ACHN (cell line): ENCODE results near the gene ANKRD28.

ENCODE experiments used
- DNase-seq: peaks from one replicate; pipeline ENCODE4 v3.0.0-alpha.2; 2015
- in situ Hi-C: cut with HindIII; loops from 2 replicates; pipeline ENCODE4 v1.10.0; 2017; ENCODE audit warnings: low sequenced_read_pairs, low pct_ligation_motif_present, low pct_unique_long_range_greater_than_20kb

The ANKRD28 gene

DNA sequence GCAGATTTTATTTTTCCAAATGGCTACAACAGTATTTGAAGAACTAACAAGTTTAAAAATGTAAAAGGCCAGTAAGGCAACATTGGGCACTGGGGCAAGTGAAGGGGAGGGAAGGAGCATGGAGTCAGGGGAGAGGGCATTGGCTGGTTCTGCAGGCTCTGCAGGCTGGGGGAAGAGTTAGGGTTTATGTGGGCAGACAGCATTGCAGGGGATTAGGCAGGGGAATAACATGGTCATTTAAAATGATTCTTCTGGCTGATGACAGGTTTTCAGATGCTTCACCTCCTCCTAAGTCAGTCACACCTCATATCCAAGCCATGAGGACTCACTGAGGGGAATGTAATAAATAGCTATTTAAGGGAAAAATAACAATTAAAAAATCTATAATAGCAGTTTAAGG is 143.7 kb downstream of the ANKRD28 start:
- no peak for DNase-seq
- in situ Hi-C loops: no loop called here

DNA sequence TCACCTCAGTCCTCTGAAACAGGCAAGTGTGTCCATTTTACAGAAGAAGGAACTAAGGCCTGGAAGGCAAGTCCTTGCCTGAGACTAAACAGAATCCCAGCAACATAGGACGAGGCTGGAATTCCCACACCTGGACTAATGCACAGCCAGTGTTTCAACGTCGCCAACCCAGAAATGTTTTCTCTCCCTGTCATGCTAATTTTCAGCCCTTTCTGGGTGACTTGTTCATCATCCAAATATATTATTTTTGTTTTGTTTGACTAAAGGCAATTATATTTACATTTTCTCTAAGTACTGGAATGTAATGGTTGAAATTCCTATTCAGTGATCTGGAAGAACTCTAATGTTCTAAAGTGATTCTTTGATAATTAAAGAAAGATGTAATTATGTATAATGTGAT is 144.5 kb downstream of the ANKRD28 start:
- in situ Hi-C loops: no loop called here
- no peak for DNase-seq

DNA sequence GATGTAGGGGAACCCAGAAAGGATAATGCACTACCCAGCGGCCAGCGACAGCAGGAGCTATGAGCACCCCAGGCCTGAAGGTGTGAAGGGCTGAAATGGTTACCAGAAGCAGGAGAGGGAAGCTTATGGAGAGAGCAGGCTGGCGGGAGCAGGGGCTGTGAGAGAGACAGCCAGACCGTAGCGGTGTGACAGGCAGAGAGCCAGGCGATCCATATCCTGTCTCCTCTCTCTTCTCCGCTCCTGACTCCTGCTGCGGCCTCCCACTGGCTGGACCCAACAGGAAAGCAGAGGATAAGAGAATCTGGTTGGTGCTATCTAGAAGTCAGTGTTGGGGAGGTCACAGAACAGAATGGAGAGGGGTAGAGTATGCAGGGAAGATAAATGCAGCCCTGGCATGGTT is 146.4 kb downstream of the ANKRD28 start:
- DNase-seq: no peak
- in situ Hi-C loops: no loop called here

DNA sequence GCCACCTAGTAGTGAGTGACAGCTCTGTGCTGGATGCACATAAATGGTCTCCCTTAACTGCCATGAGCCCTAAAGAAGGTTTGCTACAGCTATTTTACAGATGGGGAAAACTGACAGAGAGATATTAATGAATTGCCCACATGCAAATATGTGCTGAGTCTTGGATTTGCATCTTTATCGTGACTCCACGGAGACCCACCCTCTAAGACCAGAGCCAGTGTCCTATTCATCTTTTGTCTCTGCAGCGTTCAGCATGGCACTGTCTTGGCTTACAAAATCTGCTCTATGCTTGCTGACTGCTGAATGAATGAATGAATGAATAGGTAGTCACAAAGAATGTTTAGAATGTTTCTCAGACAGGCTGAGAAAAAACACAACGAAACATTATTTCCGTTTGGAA is 147.9 kb downstream of the ANKRD28 start:
- no peak for DNase-seq
- in situ Hi-C loops: no loop called here

DNA sequence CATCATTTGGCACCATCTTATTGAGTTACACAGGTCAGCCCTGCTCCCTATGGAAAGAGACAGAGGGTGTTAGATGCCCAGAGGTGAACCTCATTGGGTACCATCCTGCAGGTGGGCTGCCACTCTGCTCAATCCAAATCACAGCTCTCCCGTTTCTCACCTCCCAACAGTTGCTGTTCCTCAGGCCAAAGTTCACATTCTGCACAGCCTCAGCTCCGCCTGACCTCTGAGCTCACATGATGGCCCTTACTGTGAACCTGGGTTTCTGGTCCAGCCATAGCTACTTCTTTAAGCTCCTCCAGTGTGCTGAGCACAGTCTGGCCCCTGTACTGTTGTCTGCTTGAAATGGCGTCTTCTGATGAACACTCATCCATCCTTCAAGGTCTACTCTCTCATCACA is 148.4 kb downstream of the ANKRD28 start:
- no peak for DNase-seq
- in situ Hi-C loops: no loop called here

DNA sequence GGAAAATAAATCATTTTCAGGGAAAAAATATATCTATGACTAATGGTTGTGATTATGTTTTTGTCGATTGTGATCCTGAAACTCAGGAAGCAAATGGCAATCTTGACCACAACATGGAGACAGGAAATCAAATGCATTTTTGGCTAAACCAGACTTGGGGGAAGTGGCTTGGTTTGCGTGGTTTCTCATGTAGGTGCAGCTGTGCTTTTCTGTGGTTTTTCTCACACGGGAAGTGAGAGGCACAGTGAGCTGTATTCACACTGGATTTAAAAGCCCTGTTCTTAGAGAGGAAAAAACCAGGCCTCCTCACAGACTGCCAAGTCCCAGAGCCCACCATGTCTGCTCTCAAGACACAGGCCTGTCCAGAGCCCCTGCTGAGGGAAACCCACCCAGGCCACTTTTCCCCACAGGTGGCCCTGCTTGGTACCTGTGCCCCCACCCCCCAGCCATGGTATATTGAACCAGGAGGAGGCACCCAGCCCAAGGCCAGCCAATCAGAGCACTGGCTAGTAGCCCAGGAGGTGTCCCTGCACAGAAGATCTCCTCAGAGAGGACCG is 150.1 kb downstream of the ANKRD28 start:
- peak; percentile 82 for DNase-seq
- in situ Hi-C loops: no loop called here

DNA sequence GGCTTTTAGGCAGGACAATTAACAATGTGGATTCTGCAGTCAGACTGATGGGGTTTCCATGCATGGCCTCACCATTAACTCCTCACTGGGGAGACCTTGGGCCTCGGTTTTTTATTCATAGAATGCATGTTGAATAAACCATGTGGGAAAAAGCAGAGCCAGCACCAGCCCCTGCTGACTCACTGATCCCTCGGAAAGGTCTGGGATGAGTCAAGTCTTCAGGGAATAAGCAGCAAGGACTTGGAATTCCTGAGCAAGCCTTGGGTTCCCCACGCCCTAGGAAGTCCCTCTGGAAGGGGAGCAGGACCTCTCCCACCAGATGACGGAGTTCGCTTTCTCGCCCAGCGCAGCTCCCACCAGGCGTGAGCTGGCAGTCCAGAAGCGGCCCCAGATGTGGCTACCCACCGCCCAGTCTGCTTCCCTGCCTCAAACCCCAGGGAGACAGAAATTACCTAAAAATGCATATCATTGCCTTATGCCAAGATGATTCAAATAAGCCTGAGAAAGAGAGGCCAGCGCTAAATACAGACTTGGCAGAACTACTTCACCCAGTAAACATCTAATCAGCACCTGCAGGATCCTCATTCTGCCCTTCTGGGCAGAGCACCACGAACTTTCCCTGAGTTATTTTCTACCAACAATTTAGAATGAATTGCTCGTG is 150.8 kb downstream of the ANKRD28 start:
- DNase-seq: peak; percentile 98
- in situ Hi-C loops: no loop called here

DNA sequence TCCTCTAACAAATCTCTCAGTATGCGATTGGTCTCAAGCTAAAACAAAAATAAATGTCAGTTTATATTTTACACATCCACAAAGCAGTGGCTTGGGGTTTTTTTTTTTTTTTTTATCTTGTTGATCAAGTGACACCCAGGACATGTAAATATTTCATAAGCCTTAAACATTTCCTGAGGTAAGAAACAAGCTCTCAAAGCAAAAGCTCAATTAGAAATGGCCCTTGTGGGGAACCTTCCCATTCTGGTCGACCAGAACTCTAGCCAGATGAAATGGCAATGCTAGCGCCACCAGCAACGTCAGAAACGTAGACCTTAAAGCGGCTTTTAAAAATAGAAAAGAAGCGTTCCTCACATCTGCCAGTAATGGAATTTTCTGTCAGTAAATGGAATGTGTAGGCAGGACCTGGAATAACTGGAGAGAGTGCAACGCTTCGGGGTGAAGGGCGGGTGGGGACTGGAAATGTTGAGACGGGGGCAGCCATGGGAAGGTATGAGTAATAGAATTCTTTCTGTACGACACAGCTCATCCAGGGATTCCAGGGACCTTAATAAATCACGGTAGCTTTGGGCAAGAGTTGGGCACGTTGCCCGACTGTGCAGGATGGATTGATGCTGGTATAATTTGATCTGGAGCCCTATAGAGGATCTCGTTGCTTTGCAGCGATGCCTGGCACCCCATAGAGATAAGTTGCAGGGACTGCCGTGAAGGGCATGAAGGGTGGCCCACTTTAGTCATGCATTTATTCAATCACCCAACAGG is 151.9 kb downstream of the ANKRD28 start:
- in situ Hi-C loops: no loop called here
- peak; percentile 95 for DNase-seq

DNA sequence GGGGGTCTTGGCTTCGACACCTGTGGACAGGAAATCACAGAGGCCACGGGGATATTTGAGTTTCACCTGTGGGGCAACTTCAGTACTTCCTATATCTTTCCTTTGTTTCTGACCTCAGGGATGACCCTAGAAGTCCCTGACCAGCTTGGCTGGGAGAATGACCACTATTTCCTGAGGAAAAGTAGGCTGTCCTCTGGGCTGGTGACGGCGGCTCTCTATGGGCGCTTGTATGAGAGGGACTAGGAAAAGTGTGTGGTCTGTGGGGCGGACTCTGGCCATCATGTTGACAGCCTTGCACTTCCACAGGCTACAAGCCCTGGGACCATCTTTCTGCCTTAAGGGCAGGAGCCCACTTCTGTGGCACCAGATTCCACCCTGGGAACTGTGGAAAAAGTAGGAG is 152.5 kb downstream of the ANKRD28 start:
- no peak for DNase-seq
- in situ Hi-C loops: no loop called here

DNA sequence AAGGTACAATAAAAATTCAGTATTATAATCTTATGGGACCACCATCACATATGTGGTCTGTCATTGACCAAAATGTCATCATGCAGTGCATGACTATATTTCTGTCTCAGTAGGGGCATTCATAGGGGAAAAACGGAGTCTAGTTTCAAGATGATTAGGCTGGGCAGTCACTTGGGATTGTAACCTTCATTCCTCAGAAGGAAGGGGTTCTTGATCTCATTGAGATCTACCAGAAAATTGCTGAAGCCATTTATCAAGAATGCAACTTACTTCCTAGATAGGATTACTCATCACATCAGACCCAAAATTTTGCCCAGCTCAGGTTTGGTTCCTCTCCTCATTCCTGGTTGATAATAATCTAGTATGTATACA is 158.9 kb downstream of the ANKRD28 start:
- in situ Hi-C loops: no loop called here
- DNase-seq: no peak

DNA sequence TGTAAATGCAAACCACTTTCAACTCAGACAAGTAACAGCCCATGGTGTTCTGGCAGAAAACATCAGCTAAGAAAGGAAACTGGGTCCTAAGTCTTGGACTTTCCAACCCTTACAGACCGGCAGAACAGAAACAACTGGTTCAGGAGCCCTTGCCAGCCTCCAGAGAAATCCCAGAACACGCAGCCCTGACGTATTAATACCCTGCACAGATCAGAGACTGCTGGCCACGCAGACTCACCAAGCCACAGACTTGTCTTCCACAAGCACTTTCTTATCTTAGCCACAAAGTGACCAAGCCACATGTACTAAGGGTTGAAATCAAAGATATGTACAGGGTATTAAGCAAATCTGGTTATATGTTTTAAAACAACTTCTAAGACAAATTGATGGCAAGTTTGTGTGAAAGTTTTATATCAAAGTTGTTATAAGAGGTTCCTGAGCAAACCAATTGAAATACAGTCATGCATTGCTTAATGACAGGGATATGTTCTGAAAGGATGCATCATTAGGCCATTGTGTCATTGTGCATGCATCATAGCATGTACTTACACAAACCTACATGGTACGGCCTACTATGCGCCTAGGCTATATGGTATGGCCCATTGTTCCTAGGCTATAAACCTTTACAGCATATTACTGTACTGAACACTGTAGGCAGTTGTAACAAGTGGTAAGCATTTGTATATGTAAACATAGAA is 159.4 kb downstream of the ANKRD28 start:
- DNase-seq: no peak
- in situ Hi-C loops: no loop called here

DNA sequence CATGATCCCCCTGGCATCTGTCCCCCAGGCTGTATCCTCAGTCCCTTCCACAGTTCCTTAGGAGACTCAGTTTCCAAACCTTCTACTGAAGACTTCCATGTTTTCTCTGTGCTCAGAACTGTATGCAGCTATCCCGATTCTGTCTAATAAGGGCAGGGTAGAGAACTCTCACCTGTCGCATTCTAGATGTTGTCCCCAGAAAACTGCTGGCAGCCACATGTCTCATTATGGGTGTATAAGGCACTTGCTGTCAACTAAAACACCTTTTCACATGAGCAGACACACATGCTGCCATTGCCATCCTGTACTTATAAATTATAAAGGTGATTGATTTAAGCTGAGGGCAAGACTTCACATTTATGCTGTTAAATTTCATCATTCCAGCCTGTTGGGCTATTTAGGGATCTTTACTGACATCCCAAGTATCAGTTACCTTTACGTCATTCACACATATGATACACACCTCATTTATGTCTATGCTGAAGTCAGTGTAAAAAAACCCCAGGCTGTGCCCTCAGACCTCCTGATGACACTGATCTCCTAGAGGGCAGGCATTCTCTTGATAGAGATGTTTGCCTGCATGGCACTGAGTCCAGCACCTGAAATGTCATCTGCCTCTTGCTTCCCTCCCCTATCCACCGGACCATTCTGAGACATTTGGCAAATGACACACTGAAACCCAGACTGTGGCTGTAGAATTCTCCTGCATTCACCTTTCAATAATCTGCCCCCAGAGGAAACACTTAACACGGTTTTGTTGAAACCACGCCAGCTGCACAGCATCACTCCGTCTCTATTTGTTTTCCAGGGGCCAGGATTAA is 160.4 kb downstream of the ANKRD28 start:
- in situ Hi-C loops: no loop called here
- DNase-seq: no peak

DNA sequence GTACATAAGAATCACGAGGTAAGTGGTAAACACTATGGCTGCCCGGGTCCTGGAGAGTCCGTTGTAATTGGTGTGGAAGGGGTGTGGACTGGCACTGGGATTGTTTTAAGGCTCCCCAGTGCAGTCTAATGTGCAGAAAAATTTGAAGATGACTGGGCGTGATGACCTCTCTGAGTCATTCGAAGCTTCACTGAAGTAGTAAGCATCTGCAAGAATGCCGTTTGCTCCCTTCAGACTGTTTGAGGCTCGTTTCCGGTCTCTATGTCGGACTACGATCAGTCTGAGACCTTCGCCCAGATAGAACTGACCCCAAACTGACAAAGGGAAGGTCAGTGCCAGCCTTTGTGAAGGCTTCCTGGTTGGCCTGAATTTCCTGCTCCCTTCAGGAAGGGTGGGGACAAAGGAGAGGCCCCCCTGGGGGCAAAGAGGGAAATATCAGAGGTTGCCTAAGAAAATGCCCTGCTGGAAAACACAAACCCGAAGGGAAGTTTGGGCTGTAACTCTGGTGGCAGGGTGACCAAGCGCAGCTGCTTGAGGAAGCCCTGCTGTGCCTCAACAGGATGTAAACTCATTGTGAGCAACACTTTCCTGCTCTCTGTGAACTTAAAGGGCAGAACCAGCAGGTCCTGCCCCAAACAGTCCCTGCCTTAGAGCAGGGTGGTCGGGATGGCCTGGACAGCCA is 161.6 kb downstream of the ANKRD28 start:
- DNase-seq: peak; percentile 96
- in situ Hi-C loops: no loop called here

DNA sequence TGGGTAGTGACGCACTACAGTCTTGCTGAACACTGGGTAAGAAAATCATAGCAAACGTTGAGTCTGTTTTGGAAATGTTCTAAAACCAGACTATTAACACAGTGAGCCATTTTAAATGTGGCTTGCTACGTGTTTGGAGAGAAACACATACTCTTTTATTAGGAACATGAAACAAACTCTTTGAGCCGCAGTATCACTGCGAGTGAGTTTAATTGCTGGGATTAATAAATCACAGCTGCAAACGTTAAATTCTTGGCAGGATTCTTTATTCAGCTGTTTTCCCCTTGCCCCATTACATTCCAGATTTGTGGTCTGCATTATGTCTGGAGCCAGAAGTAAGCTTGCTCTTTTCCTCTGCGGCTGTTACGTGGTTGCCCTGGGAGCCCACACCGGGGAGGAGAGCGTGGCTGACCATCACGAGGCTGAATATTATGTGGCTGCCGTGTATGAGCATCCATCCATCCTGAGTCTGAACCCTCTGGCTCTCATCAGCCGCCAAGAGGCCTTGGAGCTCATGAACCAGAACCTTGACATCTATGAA is 162.6 kb downstream of the ANKRD28 start:
- DNase-seq: peak; percentile 63
- in situ Hi-C loops: no loop called here

DNA sequence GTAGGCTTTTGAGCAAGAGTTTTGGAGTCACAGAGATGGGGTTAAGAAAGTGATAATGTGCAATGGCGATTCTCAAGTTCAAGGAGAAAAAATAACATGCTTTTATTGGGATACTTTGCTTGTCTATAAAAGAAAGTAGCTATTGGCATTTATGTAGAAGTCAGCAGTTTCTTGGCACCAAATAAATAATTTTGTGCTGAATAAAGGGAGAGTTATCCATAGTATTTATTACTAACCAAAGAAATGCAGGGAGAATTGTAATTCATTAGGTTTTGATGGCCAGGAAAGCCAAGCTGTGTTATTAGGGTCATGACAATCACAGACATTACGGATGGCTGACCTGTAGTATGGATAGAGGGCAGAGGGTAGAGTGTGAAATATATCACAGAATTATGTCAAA is 163.1 kb downstream of the ANKRD28 start:
- DNase-seq: no peak
- in situ Hi-C loops: no loop called here

DNA sequence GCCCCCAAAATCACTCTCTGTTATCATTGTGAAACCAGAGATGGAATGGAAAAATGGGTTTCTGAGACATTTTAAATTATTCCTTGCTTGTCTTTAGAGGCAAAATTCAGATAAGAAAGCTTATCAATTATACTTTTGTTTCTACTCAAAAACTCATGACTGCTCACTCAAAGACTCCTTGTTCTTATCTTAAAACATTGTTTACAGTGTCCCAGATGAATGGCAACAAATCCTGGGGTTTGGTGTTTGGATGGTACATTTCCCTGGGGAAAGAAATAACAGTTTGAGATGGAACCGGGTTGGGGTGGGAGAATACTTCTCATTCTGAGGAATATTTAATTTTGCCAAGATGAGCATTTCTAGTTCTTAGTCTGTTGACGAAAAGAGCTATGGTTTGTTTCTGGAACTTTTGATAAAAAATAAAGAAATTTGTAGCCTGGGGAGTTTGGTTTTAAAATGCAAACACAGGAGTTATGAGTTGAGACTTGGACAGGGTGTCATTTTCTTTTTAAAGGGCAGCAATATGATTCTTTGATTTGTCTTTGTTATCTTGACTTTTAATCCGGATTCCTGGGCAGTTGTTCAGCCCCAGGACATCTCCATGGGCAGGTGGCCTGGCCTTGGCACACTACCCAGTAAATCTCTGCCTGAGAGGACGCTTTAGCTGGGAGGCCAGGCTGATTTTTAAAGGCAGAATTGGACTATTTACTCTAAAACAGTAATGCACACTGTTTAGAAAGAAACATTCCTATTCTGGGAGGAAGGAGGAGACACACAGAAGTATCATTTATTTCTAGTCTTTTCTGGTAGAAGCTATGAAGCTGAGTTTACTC is 163.8 kb downstream of the ANKRD28 start:
- in situ Hi-C loops: no loop called here
- DNase-seq: no peak

DNA sequence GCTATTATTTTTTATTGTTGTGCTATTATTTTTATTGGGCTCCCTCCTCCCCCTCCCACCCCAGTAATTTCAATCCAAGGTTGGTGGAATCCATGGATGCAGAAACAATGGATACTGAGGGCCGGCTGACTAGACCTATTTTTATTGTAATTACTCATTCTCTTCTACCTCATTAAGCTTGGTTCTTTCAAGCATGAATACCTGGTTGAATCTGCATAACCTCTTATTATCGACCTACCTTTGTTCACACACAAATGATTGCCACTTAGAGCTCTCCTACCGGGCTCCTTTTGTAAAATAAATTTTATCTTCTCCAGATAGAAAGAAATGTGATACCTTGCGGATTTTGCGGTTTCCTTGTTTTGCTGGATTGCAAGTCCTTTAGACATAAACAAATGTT is 164.6 kb downstream of the ANKRD28 start:
- in situ Hi-C loops: no loop called here
- no peak for DNase-seq
